ENCODE data around the gene RYR1.

The RYR1 gene

GRCh38 chr19:38433268-38433733 is at the start of gene RYR1:
TSS of gene RYR1 (plus strand) at chr19:38433691. CDS start at chr19:38433830, 139 bp downstream.
- no peaks in the 10 kb centered on the region for H3K36me3 ChIP-seq (ENCODE audit: low read length)
- no peaks in the 10 kb centered on the region for H4K20me1 ChIP-seq (ENCODE audit: low read depth, low read length)
- H3K9me3 ChIP-seq (ENCODE audit: insufficient read depth, low read length), result no peaks in the 10 kb centered on the region
- H3K79me2 ChIP-seq (ENCODE audit: insufficient read depth, low read length), result no peaks in the 10 kb centered on the region
- no peak within 1 kb of the TSS for H2AFZ ChIP-seq (ENCODE audit: low read depth, low read length, severe bottlenecking)
- TF ChIP-seq CTCF (IDR thresholded peaks at IDR 0.05; ENCODE audit: insufficient read depth, low read length, poor library complexity, severe bottlenecking) (no peak), EZH2phosphoT487 (conservative IDR thresholded peaks at IDR 0.05; ENCODE audit: low read length) (no peak)
- H3K27me3 ChIP-seq (ENCODE audit: low read length), result no peaks in the 10 kb centered on the region
- no peak within 1 kb of the TSS for H3K27ac ChIP-seq (ENCODE audit: low read depth, low read length)
- H3F3A ChIP-seq (ENCODE audit: insufficient read depth), result no peaks in the 10 kb centered on the region
- H3K4me3 ChIP-seq (ENCODE audit: insufficient read depth, low read length, poor library complexity, severe bottlenecking), result no peak within 1 kb of the TSS
- no peaks in the 10 kb centered on the region for H3K9me2 ChIP-seq (replicated peaks; ENCODE audit: insufficient read depth, low read length)
- H3K4me2 ChIP-seq (ENCODE audit: low read depth, low read length, poor library complexity, severe bottlenecking), result no peak within 1 kb of the TSS
- no peak within 1 kb of the TSS for H3K9ac ChIP-seq (ENCODE audit: low read length)

GRCh38 chr19:38383743-38384142 is 49.7 kb upstream of the RYR1 start:
- H2AFZ ChIP-seq (ENCODE audit: low read depth, low read length, severe bottlenecking), result no peak overlapping the region
- H3K9ac ChIP-seq (ENCODE audit: low read length), result no peak overlapping the region
- H3K9me3 ChIP-seq (ENCODE audit: insufficient read depth, low read length), result no peaks in the 10 kb centered on the region
- no peaks in the 10 kb centered on the region for H3K79me2 ChIP-seq (ENCODE audit: insufficient read depth, low read length)
- no peak overlapping the region for H3K27ac ChIP-seq (ENCODE audit: low read depth, low read length)
- H3K4me2 ChIP-seq (ENCODE audit: low read depth, low read length, poor library complexity, severe bottlenecking), result no peak overlapping the region
- H3K27me3 ChIP-seq (ENCODE audit: low read length), result no peaks in the 10 kb centered on the region
- no peak for TF ChIP-seq CTCF (IDR thresholded peaks at IDR 0.05; ENCODE audit: insufficient read depth, low read length, poor library complexity, severe bottlenecking)
- no peaks in the 10 kb centered on the region for H3K36me3 ChIP-seq (ENCODE audit: low read length)
- H3K9me2 ChIP-seq (replicated peaks; ENCODE audit: insufficient read depth, low read length), result no peaks in the 10 kb centered on the region
- H3K4me3 ChIP-seq (ENCODE audit: insufficient read depth, low read length, poor library complexity, severe bottlenecking), result no peak overlapping the region
- H4K20me1 ChIP-seq (ENCODE audit: low read depth, low read length), result no peaks in the 10 kb centered on the region
- no peaks in the 10 kb centered on the region for H3F3A ChIP-seq (ENCODE audit: insufficient read depth)

- Histone ChIP-seq H3K9ac (ENCODE audit: low read length) (no peak overlapping the region), H3K4me2 (ENCODE audit: low read depth, low read length, poor library complexity, severe bottlenecking) (no peak overlapping the region), H3K9me3 (ENCODE audit: insufficient read depth, low read length) (no peaks in the 10 kb centered on the region), H3F3A (ENCODE audit: insufficient read depth) (no peaks in the 10 kb centered on the region), H3K36me3 (ENCODE audit: low read length) (no peaks in the 10 kb centered on the region), H3K79me2 (ENCODE audit: insufficient read depth, low read length) (no peaks in the 10 kb centered on the region), H3K4me3 (ENCODE audit: insufficient read depth, low read length, poor library complexity, severe bottlenecking) (no peak overlapping the region), H3K9me2 (replicated peaks; ENCODE audit: insufficient read depth, low read length) (no peaks in the 10 kb centered on the region), H3K27ac (ENCODE audit: low read depth, low read length) (no peak overlapping the region), H4K20me1 (ENCODE audit: low read depth, low read length) (no peaks in the 10 kb centered on the region), H2AFZ (ENCODE audit: low read depth, low read length, severe bottlenecking) (no peak overlapping the region), H3K27me3 (ENCODE audit: low read length) (no peaks in the 10 kb centered on the region)
- TF ChIP-seq EZH2phosphoT487 (conservative IDR thresholded peaks at IDR 0.05; ENCODE audit: low read length) (no peak), CTCF (IDR thresholded peaks at IDR 0.05; ENCODE audit: insufficient read depth, low read length, poor library complexity, severe bottlenecking) (peak; percentile 28)
Observed at GRCh38 chr19:38384209-38385027, 49.1 kb upstream of the RYR1 start.

Data from SU-DHL-6 (cell line).